GM12878 (cell line): Measurements from ENCODE around the gene KDM2A. TPM values are rescaled to one million over a fixed set of nuclear protein-coding genes. Genes with fewer than 3 reads are reported as not detected.

ENCODE experiments used
- ATAC-seq: fragments of 200-7000 bp; cut with Tn5 transposase; 3 replicates; pipeline ENCODE4 v1.9.1; 2020; ENCODE audit warnings: mild to moderate bottlenecking, moderate library complexity
- BruUV-seq: library from RNA; stranded (reverse); fragments of 400-500 nt; replicated peaks from 2 replicates; lab custom pipeline; 2021; lab: Mats Ljungman, UMichigan
- CTCF ChIA-PET: fragments of 300-600 bp; sonication (Branson Sonifier 250); formaldehyde crosslinking; extraction: SDS; loops from one replicate; lab custom pipeline; 2021; ENCODE audit warnings: inconsistent platforms; lab: Yijun Ruan, JAX
- POLR2A ChIA-PET: fragments of 350-600 bp; formaldehyde crosslinking; extraction: SDS; loops from one replicate; lab custom pipeline; 2021; ENCODE audit warnings: inconsistent platforms; lab: Charles Lee
- RAD21 ChIA-PET: fragments of 300-600 bp; sonication (Branson Sonifier 250); formaldehyde crosslinking; loops from one replicate; lab custom pipeline; 2023; ENCODE audit warnings: antibody characterized with exemption; ENCODE audit not compliant: unreplicated experiment; lab: Charles Lee
- SMC1A ChIA-PET: fragments of 300-600 bp; sonication (Branson Sonifier 250); formaldehyde crosslinking; loops from one replicate; lab custom pipeline; 2023; ENCODE audit not compliant: unreplicated experiment, uncharacterized antibody; lab: Charles Lee
- DNase-seq: peaks from one replicate; pipeline ENCODE4 v3.0.0-alpha.2; 2011; ENCODE audit warnings: low read depth, low spot score
- FAIRE-seq: peaks from 3 replicates; lab custom pipeline; 2011; peaks lifted over from hg19 to GRCh38; lab: Jason Lieb, UNC
- H2AFZ ChIP-seq: 2 replicates; pipeline ENCODE4 v1.6.0; 2011; ENCODE audit warnings: low read depth, low read length, control low read depth; ENCODE audit not compliant: control insufficient read depth
- H3K27ac ChIP-seq: 2 replicates; pipeline ENCODE4 v1.5.1; 2011; ENCODE audit warnings: control low read depth; ENCODE audit not compliant: control insufficient read depth, insufficient read depth
- H3K27me3 ChIP-seq, 2 experiments: replicated peaks in 1 of 2; 2 replicates each; pipeline versions ENCODE4 v1.6.0 to v1.6.1; 2011; ENCODE audit warnings: low read length in 1 of 2; ENCODE audit not compliant: control insufficient read depth in 2 of 2, insufficient read depth in 2 of 2
- H3K36me3 ChIP-seq, 2 experiments: 2 replicates each; pipeline ENCODE4 v1.5.1; 2011; ENCODE audit warnings: low read length in 1 of 2; ENCODE audit not compliant: control insufficient read depth in 2 of 2, insufficient read depth in 2 of 2
- H3K4me1 ChIP-seq: 2 replicates; pipeline ENCODE4 v1.6.1; 2011; ENCODE audit warnings: mild to moderate bottlenecking, low read length, moderate library complexity, mixed read lengths; ENCODE audit not compliant: control insufficient read depth, insufficient read depth
- H3K4me2 ChIP-seq: 2 replicates; pipeline ENCODE4 v1.6.0; 2011; ENCODE audit warnings: control low read depth; ENCODE audit not compliant: control insufficient read depth, insufficient read depth
- H3K4me3 ChIP-seq: fragments of 200-600 bp; sonication (generic); 2 replicates; pipeline ENCODE4 v1.5.1; 2016
- H3K79me2 ChIP-seq: 2 replicates; pipeline ENCODE4 v1.6.0; 2011; ENCODE audit warnings: low read length; ENCODE audit not compliant: control insufficient read depth, insufficient read depth
- H3K9ac ChIP-seq: 2 replicates; pipeline ENCODE4 v1.8.0; 2011; ENCODE audit warnings: low read length, control low read depth, mixed read lengths; ENCODE audit not compliant: control insufficient read depth, insufficient read depth
- H3K9me3 ChIP-seq: replicated peaks from 3 replicates; pipeline ENCODE4 v1.5.1; 2011; ENCODE audit warnings: mild to moderate bottlenecking, low read length; ENCODE audit not compliant: control insufficient read depth, insufficient read depth
- H4K20me1 ChIP-seq: 2 replicates; pipeline ENCODE4 v1.6.0; 2011; ENCODE audit not compliant: control insufficient read depth, insufficient read depth
- BRCA1 ChIP-seq: IDR thresholded peaks from 2 replicates; pipeline ENCODE4 v1.6.1; 2011; ENCODE audit warnings: low read depth, low read length, improper control_type of control experiment
- KLF5 ChIP-seq: fragments of 450-650 bp; IDR thresholded peaks from 2 replicates; pipeline ENCODE4 v1.6.1; 2014; ENCODE audit warnings: mild to moderate bottlenecking; ENCODE audit not compliant: partially characterized antibody
- POU2F2 ChIP-seq: IDR thresholded peaks from 3 replicates; pipeline ENCODE4 v1.6.1; 2011; ENCODE audit warnings: low read depth, mild to moderate bottlenecking, low read length, borderline replicate concordance
- SP1 ChIP-seq: IDR thresholded peaks from one replicate; pipeline ENCODE4 v1.6.1; 2011; ENCODE audit warnings: low read depth, low read length
- ZNF384 ChIP-seq: IDR thresholded peaks from 2 replicates; pipeline ENCODE4 v1.6.1; 2012; ENCODE audit warnings: low read depth, mild to moderate bottlenecking, low read length, improper control_type of control experiment, borderline replicate concordance
- WGBS: methylation state at CpG from one replicate; pipeline ENCODE4 v1.1.6; 2016; ENCODE audit warnings: low lambda C conversion rate; ENCODE audit not compliant: insufficient replicate concordance, insufficient coverage; ENCODE audit errors: missing lambda C conversion rate; 5-methylcytosine and 5-hydroxymethylcytosine counted together
- in situ Hi-C: fragments of 300-500 bp; cut with MboI; formaldehyde crosslinking; loops from 9 replicates; pipeline ENCODE4 v1.14.3; 2018; ENCODE audit warnings: mixed read lengths
- intact Hi-C: fragments of 100-400 bp; cut with micrococcal nuclease; formaldehyde crosslinking; loops from one replicate; pipeline ENCODE4 v1.14.2; 2022; ENCODE audit not compliant: unreplicated experiment
- polyA plus RNA-seq, 11 experiments: library from polyadenylated mRNA; depleted of rRNA in 4 of 11; unstranded in 6 of 11; stranded (reverse) in 5 of 11; fragments of >200 nt; fragmentation: Nextera tagmentation in 4 of 11; fragmentation: Illumina TruSeq in 1 of 11; extraction: Ambion mirVana in 4 of 11; extraction: Trizol in 1 of 11; gene quantifications; 1 replicate in 1 of 11; 2 replicates in 10 of 11; pipeline versions ENCODE4 v1.2.1 to v1.2.3, GENCODE V29; 2011 to 2016; ENCODE audit warnings: inconsistent platforms in 2 of 11, missing spikeins in 2 of 11, low read depth in 1 of 11
- total RNA-seq, 4 experiments: library from RNA; depleted of rRNA in 3 of 4; stranded (reverse); fragments of >200 nt in 3 of 4; fragmentation: Illumina TruSeq in 1 of 4; extraction: Trizol in 1 of 4; gene quantifications; 2 replicates each; pipeline versions ENCODE4 v1.2.1 to v1.2.3, GENCODE V29; 2013 to 2021
- TF ChIP-seq, protein P1 (sequence below): fragments of 450-650 bp; IDR thresholded peaks from 2 replicates; pipeline ENCODE4 v1.6.1; 2014; ENCODE audit warnings: mild to moderate bottlenecking
- TF ChIP-seq, protein P2 (sequence below): fragments of 450-650 bp; IDR thresholded peaks from 2 replicates; pipeline ENCODE4 v1.6.1; 2017; ENCODE audit warnings: mild to moderate bottlenecking, moderate library complexity
- TF ChIP-seq, protein P3 (sequence below): IDR thresholded peaks from 2 replicates; pipeline ENCODE4 v1.6.1; 2012; ENCODE audit warnings: low read depth, low read length, improper control_type of control experiment
- TF ChIP-seq, protein P4 (sequence below): fragments of 450-650 bp; IDR thresholded peaks from 2 replicates; pipeline ENCODE4 v1.6.1; 2017; ENCODE audit warnings: mild to moderate bottlenecking
- TF ChIP-seq, protein P5 (sequence below): IDR thresholded peaks from 2 replicates; pipeline ENCODE4 v1.6.1; 2011; ENCODE audit warnings: mild to moderate bottlenecking, low read depth, low read length, moderate library complexity; ENCODE audit not compliant: insufficient replicate concordance
- TF ChIP-seq, protein P6 (sequence below): IDR thresholded peaks from 2 replicates; pipeline ENCODE4 v1.6.1; 2012; ENCODE audit warnings: low read depth, low read length, improper control_type of control experiment

Gene KDM2A
- total and polyA plus RNA-seq, 10 of the 15 experiments (the other 5 are each of a cell fraction or from before 2014, with no cell fraction given), result 10.5 to 69.3 (median 41.6) TPM

DNA sequence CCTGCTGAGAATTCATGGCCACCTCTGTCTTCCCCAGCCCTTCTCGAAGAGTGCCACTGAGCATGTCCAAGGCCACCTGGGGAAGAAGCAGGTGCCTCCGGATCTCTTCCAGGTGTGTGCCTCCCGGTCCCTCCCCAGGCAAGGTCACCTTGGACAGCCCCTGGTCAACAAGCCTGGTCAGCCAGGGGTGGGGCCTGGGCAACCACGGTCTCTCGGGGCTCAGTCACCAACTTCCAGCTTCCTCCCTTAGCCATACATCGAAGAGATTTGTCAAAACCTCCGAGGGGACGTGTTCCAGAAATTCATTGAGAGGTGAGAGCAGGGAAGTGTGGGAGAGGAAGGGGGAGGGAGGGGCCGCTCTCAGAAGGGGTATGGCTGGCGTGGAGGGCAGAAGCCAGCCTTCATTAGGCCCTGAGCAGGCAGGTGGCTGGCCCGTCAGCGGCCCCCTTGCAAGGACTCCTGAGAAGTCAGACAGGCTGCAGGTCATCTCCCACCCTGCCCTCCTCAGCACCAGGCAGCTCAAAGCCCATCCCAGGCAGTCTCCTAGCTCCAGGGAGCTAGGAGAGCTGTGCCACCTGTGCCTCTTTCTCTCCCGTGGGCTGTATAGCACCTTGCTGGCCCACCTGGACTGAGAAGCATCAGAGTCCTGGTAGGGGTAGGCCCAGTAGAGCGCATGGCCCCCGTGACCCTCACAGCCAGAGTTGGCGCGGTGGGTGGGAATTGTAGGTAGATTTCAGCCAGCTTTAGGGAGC, 160.7 kb downstream of the KDM2A start:
- SMC1A ChIA-PET, result interaction anchor here (1.5 kb wide), 1 partner anchor 8 kb away, joined by 4 read pairs; no protein-coding TSS in a partner anchor
- H3K27ac ChIP-seq, result no peak overlapping the region
- H4K20me1 ChIP-seq, result no peaks in the 10 kb centered on the region
- ATAC-seq, result no peak
- in situ Hi-C loops (no loop called here), intact Hi-C loops (no loop called here)
- POLR2A ChIA-PET, result no interaction called here
- 89% methylated on average over 17 of the region's 17 CpGs for WGBS
- H3K9me3 ChIP-seq, result no peaks in the 10 kb centered on the region
- peaks cover 27 to 70% of the 10 kb centered on the region in 2 experiments for H3K36me3 ChIP-seq
- no TSS peak for BruUV-seq
- no peak overlapping the region for H3K9ac ChIP-seq
- peaks cover 43% of the 10 kb centered on the region for H3K79me2 ChIP-seq
- H3K4me3 ChIP-seq, result no peak overlapping the region
- H3K4me1 ChIP-seq, result peaks cover 30% of the 10 kb centered on the region
- DNase-seq, result no peak
- no peak overlapping the region for H2AFZ ChIP-seq
- no peaks in the 10 kb centered on the region for H3K27me3 ChIP-seq
- no peak overlapping the region for H3K4me2 ChIP-seq
- no peak for FAIRE-seq
- RAD21 ChIA-PET, result no interaction called here
- CTCF ChIA-PET, result interaction anchor here (1.5 kb wide), 1 partner anchor 72 kb away, joined by 4 read pairs; no protein-coding TSS in a partner anchor
- no peak for TF ChIP-seq KLF5
- TF ChIP-seq, protein P1, sequence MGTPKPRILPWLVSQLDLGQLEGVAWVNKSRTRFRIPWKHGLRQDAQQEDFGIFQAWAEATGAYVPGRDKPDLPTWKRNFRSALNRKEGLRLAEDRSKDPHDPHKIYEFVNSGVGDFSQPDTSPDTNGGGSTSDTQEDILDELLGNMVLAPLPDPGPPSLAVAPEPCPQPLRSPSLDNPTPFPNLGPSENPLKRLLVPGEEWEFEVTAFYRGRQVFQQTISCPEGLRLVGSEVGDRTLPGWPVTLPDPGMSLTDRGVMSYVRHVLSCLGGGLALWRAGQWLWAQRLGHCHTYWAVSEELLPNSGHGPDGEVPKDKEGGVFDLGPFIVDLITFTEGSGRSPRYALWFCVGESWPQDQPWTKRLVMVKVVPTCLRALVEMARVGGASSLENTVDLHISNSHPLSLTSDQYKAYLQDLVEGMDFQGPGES, result no peak
- TF ChIP-seq POU2F2, result no peak
- TF ChIP-seq ZNF384, result no peak
- TF ChIP-seq, protein P2, sequence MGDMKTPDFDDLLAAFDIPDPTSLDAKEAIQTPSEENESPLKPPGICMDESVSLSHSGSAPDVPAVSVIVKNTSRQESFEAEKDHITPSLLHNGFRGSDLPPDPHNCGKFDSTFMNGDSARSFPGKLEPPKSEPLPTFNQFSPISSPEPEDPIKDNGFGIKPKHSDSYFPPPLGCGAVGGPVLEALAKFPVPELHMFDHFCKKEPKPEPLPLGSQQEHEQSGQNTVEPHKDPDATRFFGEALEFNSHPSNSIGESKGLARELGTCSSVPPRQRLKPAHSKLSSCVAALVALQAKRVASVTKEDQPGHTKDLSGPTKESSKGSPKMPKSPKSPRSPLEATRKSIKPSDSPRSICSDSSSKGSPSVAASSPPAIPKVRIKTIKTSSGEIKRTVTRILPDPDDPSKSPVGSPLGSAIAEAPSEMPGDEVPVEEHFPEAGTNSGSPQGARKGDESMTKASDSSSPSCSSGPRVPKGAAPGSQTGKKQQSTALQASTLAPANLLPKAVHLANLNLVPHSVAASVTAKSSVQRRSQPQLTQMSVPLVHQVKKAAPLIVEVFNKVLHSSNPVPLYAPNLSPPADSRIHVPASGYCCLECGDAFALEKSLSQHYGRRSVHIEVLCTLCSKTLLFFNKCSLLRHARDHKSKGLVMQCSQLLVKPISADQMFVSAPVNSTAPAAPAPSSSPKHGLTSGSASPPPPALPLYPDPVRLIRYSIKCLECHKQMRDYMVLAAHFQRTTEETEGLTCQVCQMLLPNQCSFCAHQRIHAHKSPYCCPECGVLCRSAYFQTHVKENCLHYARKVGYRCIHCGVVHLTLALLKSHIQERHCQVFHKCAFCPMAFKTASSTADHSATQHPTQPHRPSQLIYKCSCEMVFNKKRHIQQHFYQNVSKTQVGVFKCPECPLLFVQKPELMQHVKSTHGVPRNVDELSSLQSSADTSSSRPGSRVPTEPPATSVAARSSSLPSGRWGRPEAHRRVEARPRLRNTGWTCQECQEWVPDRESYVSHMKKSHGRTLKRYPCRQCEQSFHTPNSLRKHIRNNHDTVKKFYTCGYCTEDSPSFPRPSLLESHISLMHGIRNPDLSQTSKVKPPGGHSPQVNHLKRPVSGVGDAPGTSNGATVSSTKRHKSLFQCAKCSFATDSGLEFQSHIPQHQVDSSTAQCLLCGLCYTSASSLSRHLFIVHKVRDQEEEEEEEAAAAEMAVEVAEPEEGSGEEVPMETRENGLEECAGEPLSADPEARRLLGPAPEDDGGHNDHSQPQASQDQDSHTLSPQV, result no peak
- no peak for TF ChIP-seq BRCA1
- TF ChIP-seq, protein P3, sequence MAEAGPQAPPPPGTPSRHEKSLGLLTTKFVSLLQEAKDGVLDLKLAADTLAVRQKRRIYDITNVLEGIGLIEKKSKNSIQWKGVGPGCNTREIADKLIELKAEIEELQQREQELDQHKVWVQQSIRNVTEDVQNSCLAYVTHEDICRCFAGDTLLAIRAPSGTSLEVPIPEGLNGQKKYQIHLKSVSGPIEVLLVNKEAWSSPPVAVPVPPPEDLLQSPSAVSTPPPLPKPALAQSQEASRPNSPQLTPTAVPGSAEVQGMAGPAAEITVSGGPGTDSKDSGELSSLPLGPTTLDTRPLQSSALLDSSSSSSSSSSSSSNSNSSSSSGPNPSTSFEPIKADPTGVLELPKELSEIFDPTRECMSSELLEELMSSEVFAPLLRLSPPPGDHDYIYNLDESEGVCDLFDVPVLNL, result no peak
- TF ChIP-seq, protein P4, sequence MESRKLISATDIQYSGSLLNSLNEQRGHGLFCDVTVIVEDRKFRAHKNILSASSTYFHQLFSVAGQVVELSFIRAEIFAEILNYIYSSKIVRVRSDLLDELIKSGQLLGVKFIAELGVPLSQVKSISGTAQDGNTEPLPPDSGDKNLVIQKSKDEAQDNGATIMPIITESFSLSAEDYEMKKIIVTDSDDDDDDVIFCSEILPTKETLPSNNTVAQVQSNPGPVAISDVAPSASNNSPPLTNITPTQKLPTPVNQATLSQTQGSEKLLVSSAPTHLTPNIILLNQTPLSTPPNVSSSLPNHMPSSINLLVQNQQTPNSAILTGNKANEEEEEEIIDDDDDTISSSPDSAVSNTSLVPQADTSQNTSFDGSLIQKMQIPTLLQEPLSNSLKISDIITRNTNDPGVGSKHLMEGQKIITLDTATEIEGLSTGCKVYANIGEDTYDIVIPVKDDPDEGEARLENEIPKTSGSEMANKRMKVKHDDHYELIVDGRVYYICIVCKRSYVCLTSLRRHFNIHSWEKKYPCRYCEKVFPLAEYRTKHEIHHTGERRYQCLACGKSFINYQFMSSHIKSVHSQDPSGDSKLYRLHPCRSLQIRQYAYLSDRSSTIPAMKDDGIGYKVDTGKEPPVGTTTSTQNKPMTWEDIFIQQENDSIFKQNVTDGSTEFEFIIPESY, result no peak
- TF ChIP-seq, protein P5, sequence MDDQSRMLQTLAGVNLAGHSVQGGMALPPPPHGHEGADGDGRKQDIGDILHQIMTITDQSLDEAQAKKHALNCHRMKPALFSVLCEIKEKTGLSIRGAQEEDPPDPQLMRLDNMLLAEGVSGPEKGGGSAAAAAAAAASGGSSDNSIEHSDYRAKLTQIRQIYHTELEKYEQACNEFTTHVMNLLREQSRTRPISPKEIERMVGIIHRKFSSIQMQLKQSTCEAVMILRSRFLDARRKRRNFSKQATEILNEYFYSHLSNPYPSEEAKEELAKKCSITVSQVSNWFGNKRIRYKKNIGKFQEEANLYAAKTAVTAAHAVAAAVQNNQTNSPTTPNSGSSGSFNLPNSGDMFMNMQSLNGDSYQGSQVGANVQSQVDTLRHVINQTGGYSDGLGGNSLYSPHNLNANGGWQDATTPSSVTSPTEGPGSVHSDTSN, result no peak
- TF ChIP-seq SP1, result no peak
- TF ChIP-seq, protein P6, sequence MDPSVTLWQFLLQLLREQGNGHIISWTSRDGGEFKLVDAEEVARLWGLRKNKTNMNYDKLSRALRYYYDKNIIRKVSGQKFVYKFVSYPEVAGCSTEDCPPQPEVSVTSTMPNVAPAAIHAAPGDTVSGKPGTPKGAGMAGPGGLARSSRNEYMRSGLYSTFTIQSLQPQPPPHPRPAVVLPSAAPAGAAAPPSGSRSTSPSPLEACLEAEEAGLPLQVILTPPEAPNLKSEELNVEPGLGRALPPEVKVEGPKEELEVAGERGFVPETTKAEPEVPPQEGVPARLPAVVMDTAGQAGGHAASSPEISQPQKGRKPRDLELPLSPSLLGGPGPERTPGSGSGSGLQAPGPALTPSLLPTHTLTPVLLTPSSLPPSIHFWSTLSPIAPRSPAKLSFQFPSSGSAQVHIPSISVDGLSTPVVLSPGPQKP, result no peak
